GM18909 (cell line): ENCODE data around the gene FEN1.

Source experiments
- ATAC-seq: cut with Tn5 transposase; IDR thresholded peaks from one replicate; pipeline ENCODE4 v1.9.1; 2021; ENCODE audit warnings: mild to moderate bottlenecking; ENCODE audit not compliant: unreplicated experiment, poor library complexity

FEN1 gene

GRCh38 chr11:61815790-61816735 lies 23.4 kb downstream of the FEN1 start:
- ATAC-seq = peak; percentile 38

GRCh38 chr11:61816736-61817455 lies 24.2 kb downstream of the FEN1 start, which contains the start of gene FADS1:
Gene FADS1 (minus strand): TSS chr11:61817003. CDS start chr11:61816929, 74 bp downstream.
- peak; percentile 51 for ATAC-seq

GRCh38 chr11:61817471-61818202 lies 24.9 kb downstream of the FEN1 start:
- ATAC-seq = no peak

- no peak for ATAC-seq
Measured at GRCh38 chr11:61820174-61820573, 27.5 kb downstream of the FEN1 start.

GRCh38 chr11:61826930-61827570 lies 34.3 kb downstream of the FEN1 start:
- no peak for ATAC-seq

- peak; percentile 73 for ATAC-seq
Measured at GRCh38 chr11:61827571-61828378, 35.1 kb downstream of the FEN1 start, which contains the start of gene FADS2. Gene FADS2 (plus strand): TSS chr11:61828300. CDS start chr11:61828391, 91 bp downstream.

GRCh38 chr11:61828379-61828628 lies 35.6 kb downstream of the FEN1 start:
- no peak for ATAC-seq

- ATAC-seq = no peak
Measured at GRCh38 chr11:61828629-61829407, 36.1 kb downstream of the FEN1 start.

- ATAC-seq = no peak
Measured at GRCh38 chr11:61829806-61830205, 37.1 kb downstream of the FEN1 start.

GRCh38 chr11:61830237-61831105 lies 37.8 kb downstream of the FEN1 start:
- no peak for ATAC-seq

GRCh38 chr11:61832207-61832606 lies 39.5 kb downstream of the FEN1 start:
- no peak for ATAC-seq

- no peak for ATAC-seq
Measured at GRCh38 chr11:61832754-61833153, 40.0 kb downstream of the FEN1 start.

GRCh38 chr11:61833471-61833870 lies 40.8 kb downstream of the FEN1 start:
- ATAC-seq = no peak

- ATAC-seq = no peak
Measured at GRCh38 chr11:61833926-61834277, 41.2 kb downstream of the FEN1 start.

- ATAC-seq = peak; percentile 88
Measured at GRCh38 chr11:61834278-61835048, 41.8 kb downstream of the FEN1 start.

GRCh38 chr11:61836193-61836592 lies 43.5 kb downstream of the FEN1 start:
- ATAC-seq = no peak

GRCh38 chr11:61837411-61838005 lies 44.8 kb downstream of the FEN1 start:
- ATAC-seq = no peak
